Ectodermal cell (in vitro differentiated cells): ENCODE measurements around the gene GRIP1.

Experiments
- H3K27ac ChIP-seq: 2 replicates; pipeline ENCODE4 v1.7.0; 2013; ENCODE audit warnings: mild to moderate bottlenecking, low read depth, low read length; ENCODE audit not compliant: insufficient read depth, poor library complexity, severe bottlenecking
- H3K27me3 ChIP-seq: 2 replicates; pipeline ENCODE4 v1.7.0; 2013; ENCODE audit warnings: mild to moderate bottlenecking, low read length; ENCODE audit not compliant: insufficient read depth, control insufficient read depth, poor library complexity, severe bottlenecking
- H3K36me3 ChIP-seq: one replicate; pipeline ENCODE4 v1.7.0; 2013; ENCODE audit warnings: low read length; ENCODE audit not compliant: control insufficient read depth, insufficient read depth
- H3K4me1 ChIP-seq: one replicate; pipeline ENCODE4 v1.7.0; 2013; ENCODE audit warnings: low read length; ENCODE audit not compliant: control insufficient read depth, insufficient read depth
- H3K4me3 ChIP-seq: 2 replicates; pipeline ENCODE4 v1.7.0; 2013; ENCODE audit warnings: low read depth, low read length, control low read depth; ENCODE audit not compliant: insufficient read depth
- H3K9me3 ChIP-seq: 2 replicates; pipeline ENCODE4 v1.7.0; 2013; ENCODE audit warnings: mild to moderate bottlenecking, low read length, moderate library complexity; ENCODE audit not compliant: control insufficient read depth
- WGBS, 2 experiments: methylation state at CpG; one replicate each; pipeline ENCODE4 v1.1.7; 2013; ENCODE audit warnings: missing lambda C conversion rate in 2 of 2; 5-methylcytosine and 5-hydroxymethylcytosine counted together

Gene GRIP1

GRCh38 chr12:66409195-66409871 is 269.5 kb downstream of the GRIP1 start:
- Histone ChIP-seq H3K27me3 (no peaks in the 10 kb centered on the region), H3K36me3 (no peaks in the 10 kb centered on the region), H3K4me1 (no peaks in the 10 kb centered on the region), H3K27ac (no peak overlapping the region), H3K9me3 (no peaks in the 10 kb centered on the region), H3K4me3 (no peak overlapping the region)
- WGBS, 2 experiments: 79 to 85% methylated on average over 4 of the region's 4 CpGs

GRCh38 chr12:66405395-66405794 is 273.5 kb downstream of the GRIP1 start:
- no peaks in the 10 kb centered on the region for H3K4me1 ChIP-seq
- no peaks in the 10 kb centered on the region for H3K36me3 ChIP-seq
- H3K9me3 ChIP-seq: no peaks in the 10 kb centered on the region
- H3K27me3 ChIP-seq: no peaks in the 10 kb centered on the region
- no peak overlapping the region for H3K4me3 ChIP-seq
- no peak overlapping the region for H3K27ac ChIP-seq

GRCh38 chr12:66403746-66404145 is 275.1 kb downstream of the GRIP1 start:
- H3K4me1 ChIP-seq: no peaks in the 10 kb centered on the region

GRCh38 chr12:66399911-66400306 is 279.0 kb downstream of the GRIP1 start:
- Histone ChIP-seq H3K9me3 (no peaks in the 10 kb centered on the region), H3K4me1 (no peaks in the 10 kb centered on the region), H3K27me3 (no peaks in the 10 kb centered on the region), H3K36me3 (no peaks in the 10 kb centered on the region), H3K27ac (no peak overlapping the region), H3K4me3 (no peak overlapping the region)
- 89 to 93% methylated on average over 3 of the region's 3 CpGs for WGBS, 2 experiments

More at GRCh38 chr12:66403746-66404145, 275.1 kb downstream of the GRIP1 start:
- H3K27ac ChIP-seq: no peak overlapping the region
- no peaks in the 10 kb centered on the region for H3K27me3 ChIP-seq
- no peaks in the 10 kb centered on the region for H3K9me3 ChIP-seq
- no peaks in the 10 kb centered on the region for H3K36me3 ChIP-seq
- H3K4me3 ChIP-seq: no peak overlapping the region

GRCh38 chr12:66398931-66399910 is 279.7 kb downstream of the GRIP1 start:
- Histone ChIP-seq H3K27me3 (no peaks in the 10 kb centered on the region), H3K36me3 (no peaks in the 10 kb centered on the region), H3K4me3 (no peak overlapping the region), H3K9me3 (no peaks in the 10 kb centered on the region), H3K4me1 (no peaks in the 10 kb centered on the region), H3K27ac (no peak overlapping the region)
- WGBS, 2 experiments: 95 to 96% methylated on average over 9 to 10 of the region's 10 CpGs

- Histone ChIP-seq H3K27ac (no peak overlapping the region), H3K27me3 (no peaks in the 10 kb centered on the region), H3K4me3 (no peak overlapping the region), H3K4me1 (no peaks in the 10 kb centered on the region), H3K36me3 (no peaks in the 10 kb centered on the region), H3K9me3 (no peaks in the 10 kb centered on the region)
- 92 to 96% methylated on average over 5 of the region's 5 CpGs for WGBS, 2 experiments
Observed at GRCh38 chr12:66397574-66398290, 281.1 kb downstream of the GRIP1 start.

GRCh38 chr12:66393890-66394289 is 285.0 kb downstream of the GRIP1 start:
- H3K27me3 ChIP-seq: no peaks in the 10 kb centered on the region
- WGBS, 2 experiments: 59 to 67% methylated on average over 4 to 5 of the region's 5 CpGs

GRCh38 chr12:66392266-66392915 is 286.5 kb downstream of the GRIP1 start:
- Histone ChIP-seq H3K27ac (no peak overlapping the region), H3K9me3 (no peaks in the 10 kb centered on the region), H3K4me1 (no peaks in the 10 kb centered on the region), H3K27me3 (no peaks in the 10 kb centered on the region), H3K4me3 (no peak overlapping the region), H3K36me3 (peaks cover 4% of the 10 kb centered on the region)
- WGBS, 2 experiments: 93 to 95% methylated on average over 3 to 4 of the region's 6 CpGs

More at GRCh38 chr12:66393890-66394289, 285.0 kb downstream of the GRIP1 start:
- Histone ChIP-seq H3K27ac (no peak overlapping the region), H3K36me3 (peaks cover 4% of the 10 kb centered on the region), H3K4me1 (no peaks in the 10 kb centered on the region), H3K4me3 (no peak overlapping the region), H3K9me3 (no peaks in the 10 kb centered on the region)

- Histone ChIP-seq H3K4me1 (no peaks in the 10 kb centered on the region), H3K4me3 (no peak overlapping the region), H3K27ac (no peak overlapping the region), H3K36me3 (peaks cover 4% of the 10 kb centered on the region), H3K9me3 (no peaks in the 10 kb centered on the region), H3K27me3 (no peaks in the 10 kb centered on the region)
- WGBS, 2 experiments: 88 to 94% methylated on average over 2 of the region's 2 CpGs
Observed at GRCh38 chr12:66388517-66388916, 290.4 kb downstream of the GRIP1 start.
